Endothelial cell (in vitro differentiated cells): Measurements from ENCODE around the gene CAMTA1. TPM values are rescaled to one million over a fixed set of nuclear protein-coding genes. Genes with fewer than 3 reads are reported as not detected.
"Not testable (repeated sequence)": the region's sequence is repeated elsewhere in the genome, so short reads cannot be mapped to it uniquely, and the experiment has no call there.

Experiments used
- DNase-seq: peaks from one replicate; pipeline ENCODE4 v3.0.0; 2021; ENCODE audit warnings: low spot score
- H3K27ac Mint-ChIP-seq: one replicate; pipeline ENCODE4 v1.8.0; 2021; ENCODE audit warnings: mixed read lengths, inconsistent platforms; ENCODE audit not compliant: unreplicated experiment
- H3K27me3 Mint-ChIP-seq: one replicate; pipeline ENCODE4 v1.8.0; 2021; ENCODE audit warnings: mild to moderate bottlenecking, moderate library complexity, mixed read lengths, inconsistent platforms; ENCODE audit not compliant: unreplicated experiment
- H3K36me3 Mint-ChIP-seq: one replicate; pipeline ENCODE4 v1.8.0; 2021; ENCODE audit warnings: mild to moderate bottlenecking, low read depth, mixed read lengths, inconsistent platforms; ENCODE audit not compliant: unreplicated experiment
- H3K4me1 Mint-ChIP-seq: one replicate; pipeline ENCODE4 v1.8.0; 2021; ENCODE audit warnings: mild to moderate bottlenecking, mixed read lengths, inconsistent platforms; ENCODE audit not compliant: unreplicated experiment
- H3K4me3 Mint-ChIP-seq: one replicate; pipeline ENCODE4 v1.8.0; 2021; ENCODE audit warnings: mild to moderate bottlenecking, mixed read lengths, inconsistent platforms; ENCODE audit not compliant: unreplicated experiment
- H3K9me3 Mint-ChIP-seq: one replicate; pipeline ENCODE4 v1.8.0; 2021; ENCODE audit warnings: mixed read lengths, inconsistent platforms; ENCODE audit not compliant: unreplicated experiment
- total RNA-seq: library from RNA; stranded (reverse); fragmentation: NEBNext Ultra II Directional; extraction: Animal tissue kit (Norgen Biotek cat#: 25700); gene quantifications from one replicate; pipeline ENCODE4 v1.2.1, GENCODE V29; 2021; ENCODE audit not compliant: unreplicated experiment
- TF ChIP-seq, protein P1 (sequence below): fragments of 200-600 bp; sonication (generic); IDR thresholded peaks from one replicate; pipeline ENCODE4 v1.5.0; 2021; ENCODE audit warnings: antibody characterized with exemption; ENCODE audit not compliant: unreplicated experiment

The CAMTA1 gene
- total RNA-seq, 1 donor from 2014 or later: 87.3 TPM

GRCh38 chr1:7379441-7379971 lies 594.3 kb downstream of the CAMTA1 start:
- peaks cover 14% of the 10 kb centered on the region for H3K4me1 Mint-ChIP-seq
- peak overlapping the region; percentile 98 for H3K27ac Mint-ChIP-seq
- peaks cover 4% of the 10 kb centered on the region for H3K27me3 Mint-ChIP-seq
- TF ChIP-seq, protein P1, sequence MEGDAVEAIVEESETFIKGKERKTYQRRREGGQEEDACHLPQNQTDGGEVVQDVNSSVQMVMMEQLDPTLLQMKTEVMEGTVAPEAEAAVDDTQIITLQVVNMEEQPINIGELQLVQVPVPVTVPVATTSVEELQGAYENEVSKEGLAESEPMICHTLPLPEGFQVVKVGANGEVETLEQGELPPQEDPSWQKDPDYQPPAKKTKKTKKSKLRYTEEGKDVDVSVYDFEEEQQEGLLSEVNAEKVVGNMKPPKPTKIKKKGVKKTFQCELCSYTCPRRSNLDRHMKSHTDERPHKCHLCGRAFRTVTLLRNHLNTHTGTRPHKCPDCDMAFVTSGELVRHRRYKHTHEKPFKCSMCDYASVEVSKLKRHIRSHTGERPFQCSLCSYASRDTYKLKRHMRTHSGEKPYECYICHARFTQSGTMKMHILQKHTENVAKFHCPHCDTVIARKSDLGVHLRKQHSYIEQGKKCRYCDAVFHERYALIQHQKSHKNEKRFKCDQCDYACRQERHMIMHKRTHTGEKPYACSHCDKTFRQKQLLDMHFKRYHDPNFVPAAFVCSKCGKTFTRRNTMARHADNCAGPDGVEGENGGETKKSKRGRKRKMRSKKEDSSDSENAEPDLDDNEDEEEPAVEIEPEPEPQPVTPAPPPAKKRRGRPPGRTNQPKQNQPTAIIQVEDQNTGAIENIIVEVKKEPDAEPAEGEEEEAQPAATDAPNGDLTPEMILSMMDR: no peak
- no peaks in the 10 kb centered on the region for H3K9me3 Mint-ChIP-seq
- H3K36me3 Mint-ChIP-seq: peaks cover 5% of the 10 kb centered on the region
- DNase-seq: peak; percentile 51
- peak overlapping the region; percentile 3 for H3K4me3 Mint-ChIP-seq

DNA sequence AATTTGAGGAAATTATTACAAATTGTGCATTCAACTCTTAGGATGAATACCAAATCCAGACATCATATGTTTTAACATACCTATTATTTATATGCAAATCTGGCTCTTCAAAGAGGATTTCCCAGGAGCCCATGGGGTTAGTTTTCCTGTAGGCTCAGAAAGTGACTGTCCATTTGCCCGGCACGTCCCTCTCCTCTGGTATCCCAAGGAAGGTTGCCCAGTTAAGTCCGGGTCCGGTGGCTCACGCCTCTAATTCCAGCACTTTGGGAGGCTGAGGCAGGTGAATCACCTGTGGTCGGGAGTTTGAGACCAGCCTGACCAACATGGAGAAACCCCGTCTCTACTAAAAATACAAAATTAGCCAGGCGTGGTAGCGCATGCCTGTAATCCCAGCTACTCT lies 594.8 kb downstream of the CAMTA1 start:
- H3K4me3 Mint-ChIP-seq, DNase-seq, H3K27me3 Mint-ChIP-seq, H3K36me3 Mint-ChIP-seq, H3K9me3 Mint-ChIP-seq: not testable (repeated sequence)
- peaks cover 14% of the 10 kb centered on the region for H3K4me1 Mint-ChIP-seq
- H3K27ac Mint-ChIP-seq: peak overlapping the region; percentile 98

GRCh38 chr1:7380712-7381111 lies 595.5 kb downstream of the CAMTA1 start:
- no peak for DNase-seq
- TF ChIP-seq, protein P1: no peak
- H3K36me3 Mint-ChIP-seq: peaks cover 5% of the 10 kb centered on the region
- H3K27me3 Mint-ChIP-seq: peaks cover 4% of the 10 kb centered on the region
- H3K27ac Mint-ChIP-seq: no peak overlapping the region
- no peak overlapping the region for H3K4me3 Mint-ChIP-seq
- H3K9me3 Mint-ChIP-seq: no peaks in the 10 kb centered on the region
- peaks cover 14% of the 10 kb centered on the region for H3K4me1 Mint-ChIP-seq

DNA sequence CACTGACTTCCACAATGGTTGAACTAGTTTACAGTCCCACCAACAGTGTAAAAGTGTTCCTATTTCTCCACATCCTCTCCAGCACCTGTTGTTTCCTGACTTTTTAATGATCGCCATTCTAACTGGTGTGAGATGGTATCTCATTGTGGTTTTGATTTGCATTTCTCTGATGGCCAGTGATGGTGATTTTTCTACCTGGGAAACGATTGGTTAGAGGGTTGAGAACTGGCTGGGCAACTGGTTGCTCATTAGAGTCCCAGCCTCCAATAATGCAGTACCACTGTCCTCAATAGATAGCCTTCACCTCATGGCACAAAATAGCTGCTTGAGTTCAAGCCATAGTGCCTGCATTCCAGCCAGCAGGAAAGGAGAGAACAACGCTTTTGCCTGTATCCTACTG lies 596.5 kb downstream of the CAMTA1 start:
- DNase-seq, H3K27me3 Mint-ChIP-seq, H3K4me3 Mint-ChIP-seq, H3K9me3 Mint-ChIP-seq, H3K27ac Mint-ChIP-seq, H3K36me3 Mint-ChIP-seq: not testable (repeated sequence)
- H3K4me1 Mint-ChIP-seq: peaks cover 14% of the 10 kb centered on the region

DNA sequence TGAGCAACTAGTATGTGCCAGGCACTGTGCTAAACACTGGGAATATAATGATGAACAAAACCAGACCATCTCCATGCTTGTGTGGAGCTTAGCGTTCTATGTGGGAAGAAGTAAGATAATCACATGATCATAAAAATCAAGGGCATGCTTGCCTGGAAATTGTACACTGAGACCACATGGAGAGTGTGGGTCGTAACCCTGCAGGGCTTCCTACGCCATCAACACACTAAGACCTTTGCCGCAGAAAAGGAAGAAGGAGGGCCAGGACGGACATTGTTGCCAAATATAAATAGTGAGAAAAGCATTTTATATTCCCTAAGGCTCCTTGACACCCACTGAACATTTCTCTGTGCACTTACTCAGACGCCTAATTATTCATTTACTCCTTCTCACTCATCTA lies 597.7 kb downstream of the CAMTA1 start:
- no peak for DNase-seq
- Mint-ChIP-seq H3K36me3 (peaks cover 14% of the 10 kb centered on the region), H3K27ac (no peak overlapping the region), H3K27me3 (peaks cover 9% of the 10 kb centered on the region), H3K9me3 (no peaks in the 10 kb centered on the region), H3K4me3 (no peak overlapping the region), H3K4me1 (peaks cover 23% of the 10 kb centered on the region)
- TF ChIP-seq, protein P1: no peak

- TF ChIP-seq, protein P1: no peak
- Mint-ChIP-seq H3K27ac (no peak overlapping the region), H3K4me3 (no peak overlapping the region), H3K9me3 (no peaks in the 10 kb centered on the region), H3K36me3 (peaks cover 14% of the 10 kb centered on the region), H3K4me1 (peaks cover 29% of the 10 kb centered on the region), H3K27me3 (peaks cover 9% of the 10 kb centered on the region)
- DNase-seq: no peak
These were observed 598.6 kb downstream of the CAMTA1 start for GRCh38 chr1:7383671-7384520.
